ENCODE data around the gene DHRS13. TPM values are rescaled to one million over a fixed set of nuclear protein-coding genes. Genes with fewer than 3 reads are reported as not detected.

Gene DHRS13
- total and polyA plus RNA-seq, 2 donors (not counting 3 experiments of a cell fraction or from before 2014, with no cell fraction given) = 7.2 to 9.3 TPM

GRCh38 chr17:28910534-28910933 is 7.7 kb upstream of the DHRS13 start:
- no TSS peak for BruUV-seq (replicated peaks)
- no peak for TF ChIP-seq EZH2 (IDR thresholded peaks at IDR 0.05; ENCODE audit: borderline replicate concordance, low read depth, low read length, severe bottlenecking)
- no peak for TF ChIP-seq POLR2A (IDR thresholded peaks at IDR 0.05; ENCODE audit: low read depth, low read length)
- TF ChIP-seq MAX (IDR thresholded peaks at IDR 0.05; ENCODE audit: insufficient read depth, insufficient read length) = no peak
- no peak for TF ChIP-seq GATA2 (IDR thresholded peaks at IDR 0.05; ENCODE audit: insufficient read depth, insufficient read length, low read depth, low read length)
- no peak for TF ChIP-seq MYC (IDR thresholded peaks at IDR 0.05; ENCODE audit: low read depth, low read length)
- TF ChIP-seq CTCF (IDR thresholded peaks at IDR 0.05; ENCODE audit: extremely low read depth in 1 of 2, insufficient read depth in 1 of 2, low read depth in 1 of 2, low read length in 2 of 2) = no peak
- no peak overlapping the region for H3K4me3 ChIP-seq (replicated peaks in 1 of 3; ENCODE audit: insufficient read depth in 1 of 3, low read depth in 1 of 3, low read length in 3 of 3)
- peaks cover 21% of the 10 kb centered on the region for H3K4me1 ChIP-seq (ENCODE audit: control insufficient read depth, extremely low read depth, insufficient read depth, low read length)
- H3K4me2 ChIP-seq (ENCODE audit: insufficient read depth, low read length) = no peak overlapping the region
- H3K27ac ChIP-seq (ENCODE audit: insufficient read depth, low read depth, low read length) = no peak overlapping the region
- dilution Hi-C loops (cut with MboI; ENCODE audit: extremely low pct_ligation_motif_present, low sequenced_read_pairs) (no loop called here), intact Hi-C loops (cut with micrococcal nuclease) (no loop called here)
- no peak overlapping the region for H2AFZ ChIP-seq (ENCODE audit: low read depth, low read length)
- H3K36me3 ChIP-seq (ENCODE audit: control insufficient read depth in 2 of 2, extremely low read depth in 1 of 2, insufficient read depth in 2 of 2, low read length in 2 of 2) = peaks cover 25 to 63% of the 10 kb centered on the region in 2 experiments
- no peaks in the 10 kb centered on the region for H3K79me2 ChIP-seq (ENCODE audit: control insufficient read depth, insufficient read depth, low read length)
- ChIA-PET CTCF (interaction anchor here (0.9 to 7.3 kb wide), 11 partner anchors 10 to 184 kb away, joined by 3 to 62 read pairs (median 3); partner anchors contain the start of gene PHF12), POLR2A (no interaction called here)
- DNase-seq (ENCODE audit: low read depth, low spot score) (no peak), FAIRE-seq (no peak)
- H3K9ac ChIP-seq (replicated peaks; ENCODE audit: extremely low read depth, insufficient read depth, low read length) = no peak overlapping the region
- H3K9me3 ChIP-seq (replicated peaks; ENCODE audit: control insufficient read depth, insufficient read depth, low read length) = no peaks in the 10 kb centered on the region
- no peaks in the 10 kb centered on the region for H4K20me1 ChIP-seq (replicated peaks; ENCODE audit: control insufficient read depth, extremely low read depth, insufficient read depth, low read length)
- H3K9me1 ChIP-seq (replicated peaks; ENCODE audit: control insufficient read depth, extremely low read depth, insufficient read depth, low read length) = no peaks in the 10 kb centered on the region
- no peaks in the 10 kb centered on the region for H3K27me3 ChIP-seq (ENCODE audit: control insufficient read depth in 2 of 2, insufficient read depth in 2 of 2, low read length in 2 of 2)

Measured in endothelial cell of umbilical vein (primary cell).